A673 (cell line): ENCODE data around the gene MEX3C. TPM values are rescaled to one million over a fixed set of nuclear protein-coding genes. Genes with fewer than 3 reads are reported as not detected.

Experiments
- BruUV-seq: library from RNA; stranded (reverse); fragments of 400-500 nt; replicated peaks from 2 replicates; lab custom pipeline; 2021; lab: Mats Ljungman, UMichigan
- CTCF ChIA-PET: fragments of 300-600 bp; sonication (Branson Sonifier 250); formaldehyde crosslinking; loops from one replicate; lab custom pipeline; 2022; ENCODE audit warnings: antibody characterized with exemption; lab: Charles Lee
- POLR2A ChIA-PET: fragments of 300-600 bp; sonication (Branson Sonifier 250); formaldehyde crosslinking; loops from one replicate; lab custom pipeline; 2022; ENCODE audit warnings: antibody characterized with exemption; ENCODE audit not compliant: low non-redundant PET; lab: Charles Lee
- DNase-seq: peaks from one replicate; pipeline ENCODE4 v3.0.0-alpha.2; 2015; ENCODE audit warnings: low spot score
- H3K27ac ChIP-seq: fragments of 200-600 bp; sonication (generic); 2 replicates; pipeline ENCODE4 v1.5.1; 2016; ENCODE audit warnings: mixed run types, low read depth, mild to moderate bottlenecking, mixed read lengths, antibody characterized with exemption, low read length; ENCODE audit not compliant: poor library complexity, severe bottlenecking
- H3K27me3 ChIP-seq: fragments of 200-600 bp; sonication (generic); replicated peaks from 2 replicates; pipeline ENCODE4 v1.6.1; 2017; ENCODE audit warnings: mixed run types, low read depth, mild to moderate bottlenecking, mixed read lengths, antibody characterized with exemption, low read length; ENCODE audit not compliant: insufficient read depth, poor library complexity
- H3K36me3 ChIP-seq: fragments of 200-600 bp; sonication (generic); 2 replicates; pipeline ENCODE4 v1.6.1; 2016; ENCODE audit warnings: mixed run types, mild to moderate bottlenecking, mixed read lengths, antibody characterized with exemption, low read length; ENCODE audit not compliant: insufficient read depth, poor library complexity, severe bottlenecking
- H3K4me1 ChIP-seq: fragments of 200-600 bp; sonication (generic); 2 replicates; pipeline ENCODE4 v1.6.1; 2017; ENCODE audit warnings: mixed run types, mild to moderate bottlenecking, mixed read lengths, antibody characterized with exemption, low read length; ENCODE audit not compliant: insufficient read depth, poor library complexity, severe bottlenecking
- H3K4me3 ChIP-seq: fragments of 200-600 bp; sonication (generic); 2 replicates; pipeline ENCODE4 v1.5.1; 2016; ENCODE audit warnings: low read depth, mixed run types, mild to moderate bottlenecking, mixed read lengths, low read length; ENCODE audit not compliant: poor library complexity, severe bottlenecking
- H3K9me3 ChIP-seq: fragments of 200-600 bp; sonication (generic); 2 replicates; pipeline ENCODE4 v1.6.1; 2016; ENCODE audit warnings: mixed run types, low read depth, mild to moderate bottlenecking, mixed read lengths, antibody characterized with exemption, low read length; ENCODE audit not compliant: poor library complexity, severe bottlenecking
- CTCF ChIP-seq: fragments of 300-800, 200-600 bp; sonication (generic); conservative IDR thresholded peaks from 2 replicates; pipeline ENCODE4 v1.5.1; 2017; ENCODE audit warnings: low read depth, mild to moderate bottlenecking, antibody characterized with exemption, low read length, moderate library complexity, mixed read lengths
- EZH2 ChIP-seq: fragments of 200-600 bp; sonication (generic); IDR thresholded peaks from 2 replicates; pipeline ENCODE4 v1.6.1; 2017; ENCODE audit warnings: borderline replicate concordance, low read depth, mild to moderate bottlenecking, mixed read lengths, antibody characterized with exemption, low read length; ENCODE audit not compliant: poor library complexity, severe bottlenecking
- intact Hi-C: fragments of 100-400 bp; cut with micrococcal nuclease; formaldehyde crosslinking; loops from one replicate; pipeline ENCODE4 v1.10.0; 2022; ENCODE audit not compliant: unreplicated experiment
- total RNA-seq: library from RNA; stranded (reverse); gene quantifications from 2 replicates; pipeline ENCODE4 v1.2.3, GENCODE V29; 2021

The MEX3C gene
- total RNA-seq, 1 experiment from 2014 or later: 60.2 TPM

GRCh38 chr18:51137026-51137729 lies 60.3 kb downstream of the MEX3C start:
- peak overlapping the region; percentile 21 for H3K27ac ChIP-seq
- ChIA-PET CTCF (interaction anchor here (0.5 kb wide), 1 partner anchor 137 kb away, joined by 3 read pairs; no protein-coding TSS in a partner anchor), POLR2A (no interaction called here)
- peak overlapping the region; percentile 26 for H3K4me3 ChIP-seq
- H3K4me1 ChIP-seq: peaks cover 12% of the 10 kb centered on the region
- H3K9me3 ChIP-seq: no peaks in the 10 kb centered on the region
- intact Hi-C loops: no loop called here
- no peaks in the 10 kb centered on the region for H3K36me3 ChIP-seq
- no TSS peak for BruUV-seq
- no peaks in the 10 kb centered on the region for H3K27me3 ChIP-seq
- TF ChIP-seq EZH2 (no peak), CTCF (no peak)
- DNase-seq: peak; percentile 95

DNA sequence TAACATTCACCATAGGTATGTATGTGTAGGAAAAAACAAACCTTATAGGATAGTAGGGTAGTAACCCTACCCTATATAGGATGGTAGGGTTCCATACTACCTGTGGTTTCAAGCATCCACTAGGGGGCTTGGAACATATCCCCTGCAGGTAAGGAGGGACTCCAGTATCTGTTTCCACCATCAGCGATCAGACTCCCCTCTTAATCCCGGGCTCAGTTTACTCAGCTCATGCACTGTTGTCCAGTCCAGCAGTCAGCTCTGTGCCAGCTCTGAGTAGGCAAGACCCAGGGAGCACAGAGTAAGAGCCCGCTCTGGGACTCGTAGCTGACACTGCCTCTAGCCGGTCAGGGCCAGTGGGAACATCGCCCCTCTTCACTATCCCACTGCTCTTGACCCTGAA lies 61.7 kb downstream of the MEX3C start:
- ChIA-PET CTCF (no interaction called here), POLR2A (no interaction called here)
- peaks cover 12% of the 10 kb centered on the region for H3K4me1 ChIP-seq
- H3K9me3 ChIP-seq: no peaks in the 10 kb centered on the region
- no peaks in the 10 kb centered on the region for H3K27me3 ChIP-seq
- DNase-seq: no peak
- peak; percentile 58 for TF ChIP-seq CTCF
- no peak for TF ChIP-seq EZH2
- intact Hi-C loops: no loop called here
- no peaks in the 10 kb centered on the region for H3K36me3 ChIP-seq
- no peak overlapping the region for H3K4me3 ChIP-seq
- BruUV-seq: no TSS peak
- no peak overlapping the region for H3K27ac ChIP-seq

GRCh38 chr18:51135364-51135763 lies 62.1 kb downstream of the MEX3C start:
- no peak overlapping the region for H3K4me3 ChIP-seq
- DNase-seq: no peak
- intact Hi-C loops: no loop called here
- no TSS peak for BruUV-seq
- TF ChIP-seq EZH2 (no peak), CTCF (no peak)
- H3K36me3 ChIP-seq: no peaks in the 10 kb centered on the region
- H3K27ac ChIP-seq: no peak overlapping the region
- peaks cover 12% of the 10 kb centered on the region for H3K4me1 ChIP-seq
- H3K27me3 ChIP-seq: no peaks in the 10 kb centered on the region
- ChIA-PET CTCF (no interaction called here), POLR2A (no interaction called here)
- H3K9me3 ChIP-seq: no peaks in the 10 kb centered on the region
